PC-3 (cell line): ENCODE measurements around the gene RBBP8.

ENCODE experiments used
- EZH2 ChIP-seq: fragments of 300-600 bp; sonication (generic); IDR thresholded peaks from one replicate; pipeline ENCODE4 v1.6.1; 2017; ENCODE audit warnings: antibody characterized with exemption, mild to moderate bottlenecking, low read length; ENCODE audit not compliant: unreplicated experiment
- EZH2phosphoT487 ChIP-seq: fragments of 300-600 bp; sonication (generic); IDR thresholded peaks from 2 replicates; pipeline ENCODE4 v1.6.1; 2018; ENCODE audit warnings: mild to moderate bottlenecking, antibody characterized with exemption, low read length, borderline replicate concordance
- TF ChIP-seq, protein P1 (sequence below): fragments of 300-600 bp; sonication (generic); conservative IDR thresholded peaks from 2 replicates; pipeline ENCODE4 v1.5.1; 2017; ENCODE audit warnings: antibody characterized with exemption, low read depth, mild to moderate bottlenecking, low read length

DNA sequence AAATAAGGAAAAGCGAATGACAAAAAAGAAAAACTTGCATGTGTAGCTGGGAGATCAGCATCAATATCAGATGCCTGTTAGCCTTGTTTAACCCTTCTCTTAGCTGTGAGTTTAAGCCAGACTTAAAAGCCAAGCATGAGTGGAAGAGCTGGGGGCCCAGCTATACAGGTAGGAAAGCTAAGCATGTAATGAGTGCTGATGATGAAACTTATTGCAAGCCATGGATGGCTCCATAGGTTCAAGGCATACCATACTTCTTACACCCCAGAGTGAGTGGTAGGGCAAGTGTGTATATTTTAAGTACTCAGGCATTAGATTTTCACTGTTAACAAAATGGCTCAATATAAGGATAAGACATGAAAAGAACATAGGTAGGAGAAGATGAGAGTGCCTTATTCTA lies 28.0 kb downstream of the RBBP8 start:
- TF ChIP-seq, protein P1, sequence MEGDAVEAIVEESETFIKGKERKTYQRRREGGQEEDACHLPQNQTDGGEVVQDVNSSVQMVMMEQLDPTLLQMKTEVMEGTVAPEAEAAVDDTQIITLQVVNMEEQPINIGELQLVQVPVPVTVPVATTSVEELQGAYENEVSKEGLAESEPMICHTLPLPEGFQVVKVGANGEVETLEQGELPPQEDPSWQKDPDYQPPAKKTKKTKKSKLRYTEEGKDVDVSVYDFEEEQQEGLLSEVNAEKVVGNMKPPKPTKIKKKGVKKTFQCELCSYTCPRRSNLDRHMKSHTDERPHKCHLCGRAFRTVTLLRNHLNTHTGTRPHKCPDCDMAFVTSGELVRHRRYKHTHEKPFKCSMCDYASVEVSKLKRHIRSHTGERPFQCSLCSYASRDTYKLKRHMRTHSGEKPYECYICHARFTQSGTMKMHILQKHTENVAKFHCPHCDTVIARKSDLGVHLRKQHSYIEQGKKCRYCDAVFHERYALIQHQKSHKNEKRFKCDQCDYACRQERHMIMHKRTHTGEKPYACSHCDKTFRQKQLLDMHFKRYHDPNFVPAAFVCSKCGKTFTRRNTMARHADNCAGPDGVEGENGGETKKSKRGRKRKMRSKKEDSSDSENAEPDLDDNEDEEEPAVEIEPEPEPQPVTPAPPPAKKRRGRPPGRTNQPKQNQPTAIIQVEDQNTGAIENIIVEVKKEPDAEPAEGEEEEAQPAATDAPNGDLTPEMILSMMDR = no peak
- TF ChIP-seq EZH2 (no peak), EZH2phosphoT487 (no peak)
